GM19240 (cell line): ENCODE results near the gene ENOX2.
"Not testable (repeated sequence)": the region's sequence is repeated elsewhere in the genome, so short reads cannot be mapped to it uniquely, and the experiment has no call there.

Experiments
- DNase-seq: peaks from one replicate; pipeline ENCODE4 v3.0.0; 2011; ENCODE audit warnings: low spot score; ENCODE audit not compliant: insufficient read length

Gene ENOX2

GRCh38 chrX:130828641-130829040 is 74.4 kb downstream of the ENOX2 start:
- no peak for DNase-seq

- DNase-seq, result no peak
Measured at GRCh38 chrX:130827648-130828047, 75.4 kb downstream of the ENOX2 start.

- no peak for DNase-seq
Measured at GRCh38 chrX:130826249-130826648, 76.8 kb downstream of the ENOX2 start.

- DNase-seq, result no peak
Measured at GRCh38 chrX:130825525-130825924, 77.5 kb downstream of the ENOX2 start.

GRCh38 chrX:130819367-130819766 is 83.6 kb downstream of the ENOX2 start:
- DNase-seq, result not testable (repeated sequence)

GRCh38 chrX:130813932-130814331 is 89.1 kb downstream of the ENOX2 start:
- not testable (repeated sequence) for DNase-seq

- no peak for DNase-seq
Measured at GRCh38 chrX:130810561-130810960, 92.4 kb downstream of the ENOX2 start.

GRCh38 chrX:130805903-130806302 is 97.1 kb downstream of the ENOX2 start:
- DNase-seq, result no peak

GRCh38 chrX:130803537-130803936 is 99.5 kb downstream of the ENOX2 start:
- DNase-seq, result no peak

GRCh38 chrX:130801901-130802300 is 101.1 kb downstream of the ENOX2 start:
- no peak for DNase-seq

- DNase-seq, result no peak
Measured at GRCh38 chrX:130799393-130799792, 103.6 kb downstream of the ENOX2 start.

GRCh38 chrX:130793975-130794374 is 109.0 kb downstream of the ENOX2 start:
- DNase-seq, result no peak

GRCh38 chrX:130791870-130792269 is 111.1 kb downstream of the ENOX2 start:
- not testable (repeated sequence) for DNase-seq

GRCh38 chrX:130789793-130790192 is 113.2 kb downstream of the ENOX2 start:
- no peak for DNase-seq

- DNase-seq, result no peak
Measured at GRCh38 chrX:130788786-130789581, 114.0 kb downstream of the ENOX2 start.

GRCh38 chrX:130786030-130786429 is 117.0 kb downstream of the ENOX2 start:
- DNase-seq, result no peak

GRCh38 chrX:130778773-130779172 is 124.2 kb downstream of the ENOX2 start:
- DNase-seq, result no peak

- DNase-seq, result no peak
Measured at GRCh38 chrX:130775849-130776248, 127.2 kb downstream of the ENOX2 start.

- no peak for DNase-seq
Measured at GRCh38 chrX:130772776-130773143, 130.2 kb downstream of the ENOX2 start.

GRCh38 chrX:130772105-130772775 is 130.8 kb downstream of the ENOX2 start:
- no peak for DNase-seq

- DNase-seq, result no peak
Measured at GRCh38 chrX:130771648-130772047, 131.4 kb downstream of the ENOX2 start.

- DNase-seq, result no peak
Measured at GRCh38 chrX:130771230-130771629, 131.8 kb downstream of the ENOX2 start.

GRCh38 chrX:130770615-130771014 is 132.4 kb downstream of the ENOX2 start:
- no peak for DNase-seq
